Measurements from ENCODE around the gene RAI1.

- TF ChIP-seq CTCF (IDR thresholded peaks at IDR 0.05) (no peak), POLR2A (IDR thresholded peaks at IDR 0.05) (no peak)
These were observed 33.6 kb downstream of the RAI1 start for GRCh38 chr17:17714879-17715278.
